ENCODE measurements around the gene HECA.

Gene HECA

DNA sequence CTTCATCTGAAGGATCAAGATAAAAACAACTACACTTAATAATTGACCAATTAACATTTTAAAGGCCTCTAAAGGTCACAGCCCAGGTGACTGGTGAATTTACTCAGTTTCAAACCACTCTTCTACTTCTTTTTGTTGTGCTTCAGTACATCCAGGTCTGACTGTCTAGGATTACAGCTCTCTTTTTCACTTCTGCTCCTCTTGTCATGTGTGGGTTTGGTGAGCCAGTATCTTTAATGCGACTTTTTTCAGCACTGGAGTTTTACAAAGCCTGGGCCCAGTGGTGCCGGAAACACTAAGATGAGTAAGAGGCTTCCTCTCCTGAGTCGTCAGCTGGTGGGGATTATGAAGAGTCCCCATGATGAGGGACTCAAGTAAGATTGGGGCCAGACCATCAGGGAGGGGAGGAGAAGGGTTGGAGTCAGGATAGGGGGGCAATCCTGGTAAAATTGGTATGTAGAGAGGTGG lies 27.0 kb downstream of the HECA start:
- H3K4me1 Mint-ChIP-seq: peaks cover 90% of the 10 kb centered on the region
- peaks cover 30% of the 10 kb centered on the region for H3K36me3 Mint-ChIP-seq (ENCODE audit: low read depth)

DNA sequence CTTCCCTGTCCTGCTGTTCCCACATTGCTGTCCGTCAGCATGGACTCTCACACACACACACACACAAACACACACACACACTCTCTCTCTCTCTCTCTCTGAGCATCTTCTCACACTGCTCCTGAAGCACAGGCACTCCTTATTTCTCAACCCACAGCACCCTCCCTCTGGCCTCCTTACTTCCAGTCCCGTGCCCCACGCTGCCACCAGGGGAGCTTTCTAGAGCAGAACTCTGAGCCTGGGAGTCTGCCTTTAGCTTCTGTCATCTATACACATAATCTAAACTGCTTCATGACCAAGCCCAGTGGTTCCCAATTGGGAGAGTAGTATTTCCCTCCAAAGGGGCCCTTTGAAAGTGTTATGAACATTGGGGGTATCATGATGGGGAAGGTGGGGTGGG lies 29.1 kb downstream of the HECA start:
- peak; percentile 23 for ATAC-seq
- no peaks in the 10 kb centered on the region for H3K27me3 Mint-ChIP-seq

More for the DNA sequence above, 27.0 kb downstream of the HECA start:
- DNase-seq (peak; percentile 56), ATAC-seq (peak; percentile 86)
- H3K27ac Mint-ChIP-seq: peak overlapping the region; percentile 96
- H3K4me3 Mint-ChIP-seq: peak overlapping the region; percentile 56
- no peaks in the 10 kb centered on the region for H3K9me3 Mint-ChIP-seq
- H3K27me3 Mint-ChIP-seq: no peaks in the 10 kb centered on the region

DNA sequence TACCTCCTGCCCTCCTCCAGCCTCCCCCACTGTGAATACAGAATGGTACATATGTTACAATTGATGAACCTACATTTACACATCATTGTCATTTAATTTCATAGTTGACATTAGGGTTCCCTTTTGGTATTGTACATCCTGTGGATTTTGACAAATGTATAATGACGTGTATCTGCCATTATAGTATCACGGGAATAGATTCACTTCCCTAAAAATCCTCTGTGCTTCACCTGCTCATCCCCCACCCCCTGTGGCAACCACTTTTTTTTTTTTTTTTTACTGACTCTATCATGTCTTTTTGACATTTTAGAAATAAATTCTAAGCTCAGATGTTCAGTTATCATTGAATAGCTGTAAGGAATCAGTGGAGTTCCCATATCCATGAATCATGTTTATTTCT lies 30.4 kb downstream of the HECA start:
- ATAC-seq (no peak), DNase-seq (no peak)
- no peaks in the 10 kb centered on the region for H3K27me3 Mint-ChIP-seq
- peaks cover 90% of the 10 kb centered on the region for H3K4me1 Mint-ChIP-seq
- no peaks in the 10 kb centered on the region for H3K9me3 Mint-ChIP-seq
- H3K27ac Mint-ChIP-seq: peak overlapping the region; percentile 96
- H3K4me3 Mint-ChIP-seq: no peak overlapping the region
- H3K36me3 Mint-ChIP-seq (ENCODE audit: low read depth): peaks cover 47% of the 10 kb centered on the region

More for the DNA sequence above, 29.1 kb downstream of the HECA start:
- H3K27ac Mint-ChIP-seq: peak overlapping the region; percentile 96
- peak overlapping the region; percentile 55 for H3K4me3 Mint-ChIP-seq
- DNase-seq: peak; percentile 41
- no peaks in the 10 kb centered on the region for H3K9me3 Mint-ChIP-seq
- H3K36me3 Mint-ChIP-seq (ENCODE audit: low read depth): peaks cover 38% of the 10 kb centered on the region
- peaks cover 90% of the 10 kb centered on the region for H3K4me1 Mint-ChIP-seq

DNA sequence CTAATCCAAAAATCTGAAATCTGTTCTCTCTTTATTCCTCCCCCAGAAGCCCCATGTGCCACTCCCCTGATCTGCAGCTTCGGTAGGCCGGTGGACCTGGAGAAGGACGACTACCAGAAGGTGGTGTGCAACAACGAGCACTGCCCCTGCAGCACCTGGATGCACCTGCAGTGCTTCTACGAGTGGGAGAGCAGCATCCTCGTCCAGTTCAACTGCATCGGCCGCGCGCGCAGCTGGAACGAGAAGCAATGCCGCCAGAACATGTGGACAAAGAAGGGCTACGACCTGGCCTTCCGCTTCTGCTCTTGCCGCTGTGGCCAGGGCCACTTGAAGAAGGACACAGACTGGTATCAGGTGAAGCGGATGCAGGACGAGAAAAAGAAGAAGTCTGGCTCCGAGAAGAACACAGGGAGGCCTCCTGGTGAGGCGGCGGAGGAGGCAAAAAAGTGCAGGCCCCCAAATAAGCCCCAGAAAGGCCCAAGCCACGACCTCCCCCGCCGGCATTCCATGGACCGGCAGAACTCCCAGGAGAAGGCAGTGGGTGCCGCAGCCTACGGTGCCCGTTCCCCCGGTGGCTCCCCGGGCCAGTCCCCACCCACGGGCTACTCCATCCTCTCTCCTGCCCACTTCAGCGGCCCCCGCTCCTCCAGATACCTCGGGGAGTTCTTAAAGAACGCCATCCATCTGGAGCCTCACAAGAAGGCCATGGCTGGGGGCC lies 31.5 kb downstream of the HECA start:
- peaks cover 57% of the 10 kb centered on the region for H3K36me3 Mint-ChIP-seq (ENCODE audit: low read depth)
- DNase-seq (no peak), ATAC-seq (no peak)
- no peak overlapping the region for H3K4me3 Mint-ChIP-seq
- no peak overlapping the region for H3K27ac Mint-ChIP-seq
- H3K27me3 Mint-ChIP-seq: no peaks in the 10 kb centered on the region
- H3K9me3 Mint-ChIP-seq: no peaks in the 10 kb centered on the region
- H3K4me1 Mint-ChIP-seq: peaks cover 90% of the 10 kb centered on the region

DNA sequence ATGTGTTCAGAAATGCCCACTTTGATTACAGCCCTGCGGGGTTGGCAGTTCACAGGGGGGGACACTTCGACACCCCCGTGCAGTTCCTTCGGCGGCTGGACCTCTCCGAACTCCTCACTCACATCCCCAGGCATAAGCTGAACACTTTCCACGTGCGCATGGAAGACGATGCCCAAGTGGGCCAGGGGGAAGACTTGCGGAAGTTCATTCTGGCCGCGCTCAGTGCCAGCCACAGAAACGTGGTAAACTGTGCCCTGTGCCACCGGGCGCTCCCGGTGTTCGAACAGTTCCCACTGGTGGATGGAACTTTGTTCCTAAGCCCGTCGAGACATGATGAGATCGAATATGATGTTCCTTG lies 32.1 kb downstream of the HECA start:
- Mint-ChIP-seq H3K9me3 (no peaks in the 10 kb centered on the region), H3K27ac (peak overlapping the region; percentile 26), H3K27me3 (no peaks in the 10 kb centered on the region), H3K4me3 (no peak overlapping the region), H3K4me1 (peaks cover 87% of the 10 kb centered on the region), H3K36me3 (ENCODE audit: low read depth) (peaks cover 59% of the 10 kb centered on the region)
- ATAC-seq: no peak
- DNase-seq: no peak

DNA sequence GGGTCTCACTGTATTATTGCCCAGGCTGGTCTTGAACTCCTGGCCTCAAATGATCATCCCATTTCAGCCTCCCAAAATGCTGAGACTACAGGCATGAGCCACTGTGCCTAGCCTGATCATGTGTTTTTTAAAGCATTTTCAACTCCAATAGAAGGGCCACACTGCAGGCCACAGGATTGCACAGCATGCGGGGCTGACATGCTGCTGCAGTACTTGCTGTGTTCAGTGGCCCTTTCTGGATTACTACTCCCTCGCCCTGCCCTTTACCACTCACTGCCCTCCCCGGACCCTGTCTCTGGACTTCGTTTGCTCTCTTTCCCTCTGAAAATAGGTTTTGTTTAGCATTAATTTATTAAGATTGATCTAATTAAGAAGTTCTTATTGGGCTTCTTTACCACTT lies 37.3 kb downstream of the HECA start:
- Mint-ChIP-seq H3K27me3 (no peaks in the 10 kb centered on the region), H3K4me1 (peaks cover 90% of the 10 kb centered on the region), H3K27ac (peak overlapping the region; percentile 85), H3K9me3 (no peaks in the 10 kb centered on the region), H3K4me3 (no peak overlapping the region), H3K36me3 (ENCODE audit: low read depth) (peaks cover 65% of the 10 kb centered on the region)
- ATAC-seq (no peak), DNase-seq (no peak)

DNA sequence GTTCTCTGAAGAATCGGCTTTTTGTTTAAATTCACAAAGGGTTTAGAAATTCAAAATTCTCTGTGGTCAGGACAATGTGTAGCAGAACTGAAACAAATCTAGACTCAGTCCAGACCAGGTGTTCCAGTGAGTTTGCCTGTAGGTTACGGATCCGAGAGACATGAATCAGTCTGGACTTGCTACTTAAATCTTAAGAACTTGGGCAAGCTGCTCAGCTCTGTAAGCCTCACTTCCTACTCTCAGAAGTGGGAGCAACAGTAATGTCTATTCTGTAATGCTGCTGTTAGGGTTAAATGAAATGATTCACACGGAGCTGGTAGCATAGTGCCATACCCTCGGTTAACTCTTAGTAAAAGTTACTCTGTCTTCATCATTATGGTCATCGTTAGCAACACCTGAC lies 37.7 kb downstream of the HECA start:
- H3K4me1 Mint-ChIP-seq: peaks cover 92% of the 10 kb centered on the region
- peak; percentile 43 for ATAC-seq
- peak overlapping the region; percentile 85 for H3K27ac Mint-ChIP-seq

DNA sequence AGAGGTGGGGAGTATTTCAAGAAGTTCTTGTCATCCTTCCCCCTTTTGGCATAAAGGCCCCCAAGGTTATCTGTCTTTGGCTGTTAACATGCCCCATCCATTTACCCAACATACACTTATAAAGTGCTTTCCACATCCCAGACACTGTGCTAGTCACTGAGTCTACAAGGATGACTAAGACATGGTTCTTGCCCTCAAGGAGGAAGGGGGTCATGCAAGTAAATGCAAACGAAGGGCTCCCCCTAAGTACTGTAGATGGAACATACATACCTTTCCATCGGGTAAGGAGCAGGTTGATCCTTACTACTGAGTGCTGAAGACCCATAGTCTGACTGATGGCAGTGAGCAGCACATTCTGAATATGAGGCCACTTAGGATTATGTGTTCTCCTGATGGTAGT lies 38.3 kb downstream of the HECA start:
- no peak for DNase-seq
- no peaks in the 10 kb centered on the region for H3K9me3 Mint-ChIP-seq
- peak overlapping the region; percentile 85 for H3K27ac Mint-ChIP-seq
- peaks cover 93% of the 10 kb centered on the region for H3K4me1 Mint-ChIP-seq
- no peaks in the 10 kb centered on the region for H3K27me3 Mint-ChIP-seq
- peak; percentile 98 for ATAC-seq
- peaks cover 64% of the 10 kb centered on the region for H3K36me3 Mint-ChIP-seq (ENCODE audit: low read depth)
- H3K4me3 Mint-ChIP-seq: peak overlapping the region; percentile 13

More for the DNA sequence above, 37.7 kb downstream of the HECA start:
- Mint-ChIP-seq H3K36me3 (ENCODE audit: low read depth) (peaks cover 66% of the 10 kb centered on the region), H3K9me3 (no peaks in the 10 kb centered on the region), H3K27me3 (no peaks in the 10 kb centered on the region), H3K4me3 (peak overlapping the region; percentile 13)
- no peak for DNase-seq

DNA sequence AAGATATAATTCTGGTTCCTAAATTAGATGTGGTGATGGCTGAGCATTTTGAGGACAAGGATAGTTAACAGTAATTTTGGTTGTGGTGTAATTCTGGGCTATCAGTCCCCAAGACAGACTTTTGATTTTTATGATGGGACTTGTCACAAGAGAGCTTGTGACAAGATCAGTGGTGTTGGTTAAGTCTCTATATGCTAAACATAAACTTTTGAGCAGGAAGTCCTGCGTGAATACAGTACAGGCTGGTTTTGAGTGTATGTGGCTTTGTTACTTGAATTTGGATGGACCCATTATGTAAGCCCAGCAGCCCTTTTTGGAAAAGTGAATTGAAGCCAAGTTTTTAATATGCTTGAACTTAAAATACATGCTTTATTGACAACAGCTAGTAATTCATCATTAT lies 38.9 kb downstream of the HECA start:
- no peak overlapping the region for H3K4me3 Mint-ChIP-seq
- H3K9me3 Mint-ChIP-seq: no peaks in the 10 kb centered on the region
- H3K27me3 Mint-ChIP-seq: no peaks in the 10 kb centered on the region
- peaks cover 93% of the 10 kb centered on the region for H3K4me1 Mint-ChIP-seq
- peak overlapping the region; percentile 85 for H3K27ac Mint-ChIP-seq
- DNase-seq (no peak), ATAC-seq (no peak)
- peaks cover 64% of the 10 kb centered on the region for H3K36me3 Mint-ChIP-seq (ENCODE audit: low read depth)

DNA sequence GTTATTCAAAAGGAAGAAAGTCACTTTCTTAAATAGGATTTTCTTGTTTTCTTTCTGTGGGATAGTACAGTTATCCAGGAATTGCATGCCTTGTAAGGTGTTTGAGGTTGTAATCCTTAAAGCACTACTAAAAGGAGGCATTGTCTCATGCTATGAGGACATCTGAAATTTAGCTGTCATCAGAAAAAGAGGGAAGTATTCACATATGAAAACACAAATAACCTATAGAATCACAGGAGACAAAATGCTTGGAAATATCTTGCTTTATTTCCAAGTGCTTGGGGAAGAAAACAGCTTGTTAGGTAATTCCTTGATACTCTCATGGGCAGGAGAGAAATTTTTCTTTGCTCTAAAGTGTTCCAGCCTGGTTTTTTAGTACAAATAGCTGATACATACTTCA lies 40.1 kb downstream of the HECA start:
- Mint-ChIP-seq H3K4me3 (no peak overlapping the region), H3K27me3 (no peaks in the 10 kb centered on the region), H3K27ac (peak overlapping the region; percentile 83), H3K36me3 (ENCODE audit: low read depth) (peaks cover 66% of the 10 kb centered on the region), H3K9me3 (no peaks in the 10 kb centered on the region), H3K4me1 (peaks cover 88% of the 10 kb centered on the region)
- ATAC-seq (no peak), DNase-seq (no peak)

DNA sequence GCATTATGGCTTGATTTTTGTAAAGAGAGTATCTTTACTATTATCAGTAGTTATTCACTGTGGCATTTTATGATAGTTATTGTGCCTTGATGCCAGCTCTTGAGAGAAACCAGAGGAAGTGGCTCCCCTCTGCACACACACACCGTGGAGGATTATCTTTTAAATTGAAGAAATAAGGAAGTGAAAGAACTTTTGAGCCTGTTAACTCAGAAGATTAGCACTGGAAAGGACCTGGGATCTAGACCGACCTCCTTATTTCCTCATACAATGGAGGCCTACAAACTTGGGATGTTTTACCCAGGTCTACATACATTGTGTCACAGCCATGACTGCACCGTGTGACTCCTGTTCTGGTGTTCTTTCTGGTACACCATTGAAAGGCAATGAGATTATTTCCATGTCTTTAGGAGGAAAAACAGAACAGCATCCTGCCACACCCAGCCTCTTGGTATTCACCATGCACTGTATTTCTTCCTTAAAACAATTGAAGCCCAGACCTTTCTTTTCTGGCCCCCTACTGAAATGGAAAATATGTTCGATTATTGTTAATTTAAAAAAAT lies 40.6 kb downstream of the HECA start:
- no peak for DNase-seq
- Mint-ChIP-seq H3K36me3 (ENCODE audit: low read depth) (peaks cover 66% of the 10 kb centered on the region), H3K4me3 (peak overlapping the region; percentile 67), H3K4me1 (peaks cover 88% of the 10 kb centered on the region), H3K9me3 (no peaks in the 10 kb centered on the region), H3K27ac (peak overlapping the region; percentile 83), H3K27me3 (no peaks in the 10 kb centered on the region)
- no peak for ATAC-seq

DNA sequence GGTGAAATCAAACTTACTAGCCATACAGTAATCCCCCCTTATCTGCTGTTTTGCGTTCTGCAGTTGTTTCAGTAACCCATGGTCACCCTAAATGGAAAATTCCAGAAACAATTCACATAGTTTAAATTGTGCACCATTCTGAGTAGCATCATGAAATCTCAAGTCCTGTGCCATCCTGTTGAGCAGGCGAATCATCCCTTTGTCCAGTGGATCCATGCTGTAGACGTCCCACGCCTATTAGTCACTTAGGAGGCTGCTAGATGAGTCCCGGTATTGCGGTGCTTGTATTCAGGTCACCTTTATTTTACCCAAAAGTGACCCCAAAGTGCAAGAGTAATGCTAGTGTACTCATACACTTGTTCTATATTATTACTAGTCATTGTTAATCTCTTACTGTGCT lies 46.4 kb downstream of the HECA start:
- no peaks in the 10 kb centered on the region for H3K27me3 Mint-ChIP-seq
- no peak for ATAC-seq
- no peak overlapping the region for H3K27ac Mint-ChIP-seq
- no peak overlapping the region for H3K4me3 Mint-ChIP-seq
- H3K4me1 Mint-ChIP-seq: peaks cover 66% of the 10 kb centered on the region
- DNase-seq: no peak
- H3K36me3 Mint-ChIP-seq (ENCODE audit: low read depth): peaks cover 47% of the 10 kb centered on the region
- no peaks in the 10 kb centered on the region for H3K9me3 Mint-ChIP-seq

DNA sequence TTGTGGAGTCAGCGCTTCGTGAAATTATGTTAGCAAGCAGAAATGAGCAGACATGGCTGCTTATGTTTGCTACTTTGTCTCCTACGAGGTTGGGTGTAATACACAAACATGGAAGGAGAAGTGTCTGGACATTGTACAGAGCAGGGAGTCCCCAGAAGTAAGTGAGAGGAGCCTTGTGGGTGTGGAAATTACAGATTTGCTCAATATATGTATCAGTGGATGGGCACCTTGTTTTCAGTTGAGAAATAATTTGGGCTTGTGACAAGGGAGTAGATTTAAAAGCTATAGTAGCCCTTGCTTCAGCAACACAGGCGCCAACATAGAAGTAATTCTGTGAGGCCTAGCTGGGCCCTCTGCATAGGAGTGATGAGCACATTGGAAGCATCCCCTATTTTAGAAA lies 49.2 kb downstream of the HECA start:
- H3K9me3 Mint-ChIP-seq: no peaks in the 10 kb centered on the region
- H3K4me3 Mint-ChIP-seq: no peak overlapping the region
- H3K4me1 Mint-ChIP-seq: peaks cover 57% of the 10 kb centered on the region
- peak overlapping the region; percentile 44 for H3K27ac Mint-ChIP-seq
- DNase-seq: no peak
- H3K27me3 Mint-ChIP-seq: no peaks in the 10 kb centered on the region
- ATAC-seq: no peak
- H3K36me3 Mint-ChIP-seq (ENCODE audit: low read depth): peaks cover 26% of the 10 kb centered on the region

DNA sequence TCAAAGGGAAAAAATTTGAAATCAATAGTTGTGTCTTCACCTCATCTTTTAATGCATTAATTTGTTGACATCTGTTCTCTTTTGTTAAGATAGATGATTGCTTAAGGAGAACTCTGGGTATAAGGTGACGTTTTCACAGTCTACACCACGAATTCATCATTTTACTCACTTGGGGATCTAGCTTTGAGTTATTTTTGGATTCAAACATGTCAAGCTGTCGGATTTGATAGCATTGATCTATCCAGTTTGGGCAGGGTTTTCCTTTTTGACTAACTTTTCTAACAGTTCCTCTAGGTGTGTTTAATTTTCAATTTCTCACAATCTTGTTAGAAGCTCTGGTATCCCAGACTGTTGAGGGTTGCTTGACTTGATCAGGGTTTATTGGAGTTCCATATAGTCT lies 49.6 kb downstream of the HECA start:
- peak overlapping the region; percentile 44 for H3K27ac Mint-ChIP-seq
- ATAC-seq: peak; percentile 56
- DNase-seq: no peak
- H3K9me3 Mint-ChIP-seq: no peaks in the 10 kb centered on the region
- H3K36me3 Mint-ChIP-seq (ENCODE audit: low read depth): peaks cover 23% of the 10 kb centered on the region
- H3K4me1 Mint-ChIP-seq: peaks cover 54% of the 10 kb centered on the region
- H3K27me3 Mint-ChIP-seq: no peaks in the 10 kb centered on the region
- H3K4me3 Mint-ChIP-seq: no peak overlapping the region

DNA sequence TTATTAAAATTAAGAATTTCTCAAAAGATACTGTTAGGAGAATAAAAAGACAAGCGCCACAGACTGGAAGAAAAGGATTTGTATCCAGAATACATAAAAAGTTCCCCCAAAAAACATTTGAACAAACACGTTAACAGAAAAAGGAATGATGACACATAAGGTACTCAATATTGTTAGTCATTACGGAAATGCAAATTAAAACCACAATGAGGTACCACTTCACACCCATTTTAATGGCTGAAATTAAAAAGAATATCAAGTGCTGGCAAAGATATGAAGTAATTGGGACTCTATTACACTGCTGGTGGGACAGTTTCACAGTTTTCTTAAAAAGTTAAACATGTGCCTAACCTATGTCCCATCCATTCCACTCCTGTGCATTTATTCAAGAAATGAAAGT lies 51.4 kb downstream of the HECA start:
- H3K9me3 Mint-ChIP-seq: no peaks in the 10 kb centered on the region
- peaks cover 7% of the 10 kb centered on the region for H3K36me3 Mint-ChIP-seq (ENCODE audit: low read depth)
- ATAC-seq: peak; percentile 51
- H3K4me3 Mint-ChIP-seq: no peak overlapping the region
- DNase-seq: no peak
- H3K4me1 Mint-ChIP-seq: peaks cover 45% of the 10 kb centered on the region
- H3K27ac Mint-ChIP-seq: peak overlapping the region; percentile 83
- no peaks in the 10 kb centered on the region for H3K27me3 Mint-ChIP-seq
